GM12873 (cell line): ENCODE measurements around the gene TNRC18.

ENCODE experiments used
- CTCF ChIP-seq: IDR thresholded peaks from 2 replicates; pipeline ENCODE4 v1.5.1; 2012; ENCODE audit warnings: low read depth, mild to moderate bottlenecking, moderate library complexity, low read length, control low read depth; ENCODE audit not compliant: insufficient read depth; ENCODE audit errors: missing control alignments

Gene TNRC18

GRCh38 chr7:5337047-5337446 is 86.6 kb downstream of the TNRC18 start:
- TF ChIP-seq CTCF = no peak

DNA sequence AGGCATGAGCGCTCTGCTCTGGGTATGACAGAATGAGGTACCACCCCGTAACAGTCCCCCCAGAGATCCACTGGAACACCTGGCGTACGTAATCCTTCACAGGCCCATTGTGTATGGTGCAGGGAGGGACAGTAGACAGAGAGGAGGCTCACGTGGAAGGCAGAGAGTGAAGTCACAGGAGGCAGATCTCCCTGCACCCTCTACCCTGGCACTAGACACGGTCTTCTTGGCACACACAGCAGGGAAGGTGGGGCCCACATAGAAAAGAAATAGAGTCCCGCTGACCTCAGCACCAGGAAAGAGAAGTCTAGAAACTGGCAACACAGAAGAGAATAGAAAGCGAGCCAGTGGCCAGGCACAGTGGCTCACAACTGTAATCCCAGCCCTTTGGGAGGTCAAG is 89.0 kb downstream of the TNRC18 start:
- no peak for TF ChIP-seq CTCF

GRCh38 chr7:5333121-5334045 is 90.3 kb downstream of the TNRC18 start:
- no peak for TF ChIP-seq CTCF

- no peak for TF ChIP-seq CTCF
Measured at GRCh38 chr7:5332579-5332978, 91.1 kb downstream of the TNRC18 start.

- no peak for TF ChIP-seq CTCF
Measured at GRCh38 chr7:5330288-5330687, 93.3 kb downstream of the TNRC18 start.

- no peak for TF ChIP-seq CTCF
Measured at GRCh38 chr7:5324961-5325360, 98.7 kb downstream of the TNRC18 start.

- no peak for TF ChIP-seq CTCF
Measured at GRCh38 chr7:5322621-5323410, 100.8 kb downstream of the TNRC18 start.
